Astrocyte (in vitro differentiated cells and primary cell): ENCODE measurements around the gene COMT. TPM values are rescaled to one million over a fixed set of nuclear protein-coding genes. Genes with fewer than 3 reads are reported as not detected.

Source experiments
- DNase-seq: peaks from one replicate; pipeline ENCODE4 v3.0.0-alpha.2; 2010; ENCODE audit warnings: low read depth
- FAIRE-seq: peaks from 2 replicates; lab custom pipeline; 2011; peaks lifted over from hg19 to GRCh38; lab: Jason Lieb, UNC
- H2AFZ ChIP-seq: 2 replicates; pipeline ENCODE4 v1.6.0; 2012; ENCODE audit warnings: low read depth, low read length, inconsistent platforms
- H3K27ac ChIP-seq: 2 replicates; pipeline ENCODE4 v1.5.1; 2011; ENCODE audit warnings: low read depth, low read length, inconsistent platforms
- H3K27me3 ChIP-seq: 2 replicates; pipeline ENCODE4 v1.6.0; 2011; ENCODE audit warnings: low read length, inconsistent platforms; ENCODE audit not compliant: insufficient read depth
- H3K36me3 ChIP-seq: 2 replicates; pipeline ENCODE4 v1.5.1; 2011; ENCODE audit warnings: low read length, inconsistent platforms; ENCODE audit not compliant: insufficient read depth
- H3K4me1 ChIP-seq: 2 replicates; pipeline ENCODE4 v1.5.1; 2011; ENCODE audit warnings: low read length, inconsistent platforms; ENCODE audit not compliant: insufficient read depth
- H3K4me2 ChIP-seq: 2 replicates; pipeline ENCODE4 v1.6.0; 2012; ENCODE audit warnings: low read length, inconsistent platforms
- H3K4me3 ChIP-seq: 2 replicates; pipeline ENCODE4 v1.5.1; 2011; ENCODE audit warnings: low read depth, mild to moderate bottlenecking, low read length, inconsistent platforms; ENCODE audit not compliant: insufficient read depth
- H3K79me2 ChIP-seq: 2 replicates; pipeline ENCODE4 v1.6.0; 2012; ENCODE audit warnings: mild to moderate bottlenecking, low read length, inconsistent platforms; ENCODE audit not compliant: insufficient read depth
- H3K9ac ChIP-seq: 2 replicates; pipeline ENCODE4 v1.6.0; 2012; ENCODE audit warnings: mild to moderate bottlenecking, low read length, inconsistent platforms
- H3K9me3 ChIP-seq: 2 replicates; pipeline ENCODE4 v1.5.1; 2012; ENCODE audit warnings: low read depth, mild to moderate bottlenecking, low read length, inconsistent platforms; ENCODE audit not compliant: insufficient read depth
- H4K20me1 ChIP-seq: 2 replicates; pipeline ENCODE4 v1.6.0; 2012; ENCODE audit warnings: low read length, inconsistent platforms; ENCODE audit not compliant: insufficient read depth
- H3K27ac Mint-ChIP-seq: one replicate; pipeline ENCODE4 v1.8.0; 2021; ENCODE audit warnings: mild to moderate bottlenecking, mixed read lengths; ENCODE audit not compliant: unreplicated experiment
- H3K27me3 Mint-ChIP-seq: one replicate; pipeline ENCODE4 v1.8.0; 2021; ENCODE audit warnings: low read depth, mixed read lengths; ENCODE audit not compliant: unreplicated experiment
- H3K36me3 Mint-ChIP-seq: one replicate; pipeline ENCODE4 v1.8.0; 2021; ENCODE audit warnings: low read depth, mixed read lengths; ENCODE audit not compliant: unreplicated experiment
- H3K4me1 Mint-ChIP-seq: one replicate; pipeline ENCODE4 v1.8.0; 2021; ENCODE audit warnings: low read depth, mixed read lengths; ENCODE audit not compliant: unreplicated experiment
- H3K4me3 Mint-ChIP-seq: one replicate; pipeline ENCODE4 v1.8.0; 2021; ENCODE audit warnings: mild to moderate bottlenecking, moderate library complexity, mixed read lengths; ENCODE audit not compliant: unreplicated experiment
- H3K9me3 Mint-ChIP-seq: one replicate; pipeline ENCODE4 v1.8.0; 2021; ENCODE audit warnings: mild to moderate bottlenecking, mixed read lengths; ENCODE audit not compliant: unreplicated experiment
- CTCF ChIP-seq: IDR thresholded peaks from 2 replicates; pipeline ENCODE4 v1.5.1; 2011; ENCODE audit warnings: low read depth, mild to moderate bottlenecking, inconsistent platforms, low read length, moderate library complexity; ENCODE audit not compliant: insufficient read depth
- EZH2 ChIP-seq: IDR thresholded peaks from 2 replicates; pipeline ENCODE4 v1.6.1; 2012; ENCODE audit warnings: mild to moderate bottlenecking, low read length, inconsistent platforms; ENCODE audit not compliant: insufficient read depth
- total RNA-seq: library from RNA; stranded (reverse); gene quantifications from 2 replicates; pipeline ENCODE4 v1.2.1, GENCODE V29; 2021

The COMT gene
- total RNA-seq, 1 donor from 2014 or later = 116 TPM

- Histone ChIP-seq H3K9ac (peak within 1 kb of the TSS; percentile 39), H4K20me1 (peaks cover 10% of the 10 kb centered on the region), H3K27me3 (peaks cover 12% of the 10 kb centered on the region), H3K4me1 (peaks cover 13% of the 10 kb centered on the region), H3K36me3 (no peaks in the 10 kb centered on the region), H3K9me3 (no peaks in the 10 kb centered on the region), H2AFZ (peak within 1 kb of the TSS; percentile 80), H3K4me2 (peak within 1 kb of the TSS; percentile 92), H3K79me2 (peaks cover 10% of the 10 kb centered on the region), H3K27ac (no peak within 1 kb of the TSS), H3K4me3 (peak within 1 kb of the TSS; percentile 59)
- Mint-ChIP-seq H3K27me3 (peaks cover 40% of the 10 kb centered on the region), H3K4me3 (peak within 1 kb of the TSS; percentile 79), H3K36me3 (no peaks in the 10 kb centered on the region), H3K4me1 (peaks cover 2% of the 10 kb centered on the region), H3K27ac (no peak within 1 kb of the TSS), H3K9me3 (no peaks in the 10 kb centered on the region)
- no peak for TF ChIP-seq EZH2
- no peak for TF ChIP-seq CTCF
- DNase-seq (peak; percentile 77), FAIRE-seq (no peak)
Observed at GRCh38 chr22:20016734-20017621, 75.4 kb downstream of the COMT start, which contains the start of gene ARVCF. TSS of gene ARVCF (minus strand) at chr22:20016823. CDS start at chr22:19990794, 26,029 bp downstream.

DNA sequence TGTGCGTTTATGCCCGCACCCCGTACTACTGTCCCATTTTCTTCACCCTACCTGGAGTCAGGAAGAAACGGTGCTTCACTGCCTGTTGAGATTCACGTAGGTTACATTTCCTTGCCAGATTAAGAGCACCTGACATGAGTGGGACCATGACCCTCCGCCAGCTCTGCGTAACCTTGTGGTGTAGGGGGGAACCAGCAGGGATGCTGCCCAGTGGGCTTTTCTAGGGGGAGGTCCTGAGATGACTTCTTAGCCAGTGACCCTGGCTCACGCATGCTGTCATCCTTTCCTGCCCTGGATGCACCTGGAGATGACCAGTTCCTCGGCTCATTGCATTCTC, 76.0 kb downstream of the COMT start:
- Histone ChIP-seq H3K27me3 (peaks cover 12% of the 10 kb centered on the region), H3K9ac (no peak overlapping the region), H3K36me3 (no peaks in the 10 kb centered on the region), H3K4me2 (peak overlapping the region; percentile 92), H3K4me1 (peaks cover 19% of the 10 kb centered on the region), H2AFZ (no peak overlapping the region), H3K79me2 (peaks cover 16% of the 10 kb centered on the region), H3K27ac (no peak overlapping the region), H3K9me3 (no peaks in the 10 kb centered on the region), H4K20me1 (peaks cover 16% of the 10 kb centered on the region), H3K4me3 (no peak overlapping the region)
- Mint-ChIP-seq H3K4me3 (peak overlapping the region; percentile 55), H3K27me3 (peaks cover 37% of the 10 kb centered on the region), H3K27ac (no peak overlapping the region), H3K4me1 (peaks cover 2% of the 10 kb centered on the region), H3K9me3 (no peaks in the 10 kb centered on the region), H3K36me3 (no peaks in the 10 kb centered on the region)
- no peak for TF ChIP-seq EZH2
- TF ChIP-seq CTCF = no peak
- DNase-seq = no peak
- FAIRE-seq = no peak

GRCh38 chr22:20018001-20018400, 76.4 kb downstream of the COMT start:
- Histone ChIP-seq H3K9ac (no peak overlapping the region), H3K4me1 (peaks cover 20% of the 10 kb centered on the region), H3K27ac (no peak overlapping the region), H3K79me2 (peaks cover 20% of the 10 kb centered on the region), H3K27me3 (peaks cover 12% of the 10 kb centered on the region), H4K20me1 (peaks cover 20% of the 10 kb centered on the region), H2AFZ (no peak overlapping the region), H3K4me3 (no peak overlapping the region), H3K9me3 (no peaks in the 10 kb centered on the region), H3K4me2 (no peak overlapping the region), H3K36me3 (no peaks in the 10 kb centered on the region)
- no peak for FAIRE-seq
- Mint-ChIP-seq H3K36me3 (no peaks in the 10 kb centered on the region), H3K9me3 (no peaks in the 10 kb centered on the region), H3K27ac (no peak overlapping the region), H3K27me3 (peaks cover 37% of the 10 kb centered on the region), H3K4me1 (peaks cover 2% of the 10 kb centered on the region), H3K4me3 (peak overlapping the region; percentile 40)
- no peak for TF ChIP-seq EZH2
- no peak for TF ChIP-seq CTCF
- no peak for DNase-seq
